Breast epithelium (tissue), 3 donors: ENCODE data around the gene MMP11.

Experiments used
- POLR2A ChIP-seq: fragments of 450-650 bp; IDR thresholded peaks from one replicate; pipeline ENCODE4 v1.6.1; 2016; ENCODE audit warnings: antibody characterized with exemption, mild to moderate bottlenecking, moderate library complexity
- POLR2AphosphoS5 ChIP-seq, 3 donors: sonication (generic); formaldehyde crosslinking; IDR thresholded peaks; one replicate each; pipeline ENCODE4 v1.6.1; 2017; ENCODE audit warnings: antibody characterized with exemption in 3 of 3
- TF ChIP-seq, protein P1 (sequence below), 3 donors: fragments of 450-650 bp; IDR thresholded peaks; one replicate each; pipeline ENCODE4 v1.5.1; 2016 to 2017; ENCODE audit warnings: antibody characterized with exemption in 3 of 3, mild to moderate bottlenecking in 3 of 3, moderate library complexity in 3 of 3

DNA sequence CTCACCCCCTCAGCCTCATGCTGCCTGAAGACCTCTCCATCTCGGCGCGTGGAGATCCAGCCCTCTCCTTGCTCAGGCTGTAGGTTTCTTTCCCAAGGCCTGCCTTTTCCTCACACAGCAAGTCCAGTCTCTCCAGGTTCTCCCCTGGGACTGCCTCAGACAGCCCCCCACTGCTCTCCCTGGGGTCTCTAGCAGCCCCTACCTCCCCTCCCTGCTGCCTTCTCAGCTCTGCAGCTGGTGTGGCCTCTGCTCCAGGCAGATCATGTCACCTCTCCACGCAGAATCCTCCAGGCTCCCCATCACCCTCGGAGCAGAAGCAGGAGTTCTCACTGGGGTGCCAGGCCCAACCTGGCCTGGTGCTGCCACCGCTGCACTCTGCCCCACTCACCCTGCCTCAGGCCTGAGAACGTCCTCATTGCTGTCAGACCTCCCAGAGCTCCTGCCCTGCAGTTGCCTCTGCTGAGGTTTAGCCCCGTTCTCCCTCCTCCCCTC lies 29.3 kb downstream of the MMP11 start:
- TF ChIP-seq, protein P1, sequence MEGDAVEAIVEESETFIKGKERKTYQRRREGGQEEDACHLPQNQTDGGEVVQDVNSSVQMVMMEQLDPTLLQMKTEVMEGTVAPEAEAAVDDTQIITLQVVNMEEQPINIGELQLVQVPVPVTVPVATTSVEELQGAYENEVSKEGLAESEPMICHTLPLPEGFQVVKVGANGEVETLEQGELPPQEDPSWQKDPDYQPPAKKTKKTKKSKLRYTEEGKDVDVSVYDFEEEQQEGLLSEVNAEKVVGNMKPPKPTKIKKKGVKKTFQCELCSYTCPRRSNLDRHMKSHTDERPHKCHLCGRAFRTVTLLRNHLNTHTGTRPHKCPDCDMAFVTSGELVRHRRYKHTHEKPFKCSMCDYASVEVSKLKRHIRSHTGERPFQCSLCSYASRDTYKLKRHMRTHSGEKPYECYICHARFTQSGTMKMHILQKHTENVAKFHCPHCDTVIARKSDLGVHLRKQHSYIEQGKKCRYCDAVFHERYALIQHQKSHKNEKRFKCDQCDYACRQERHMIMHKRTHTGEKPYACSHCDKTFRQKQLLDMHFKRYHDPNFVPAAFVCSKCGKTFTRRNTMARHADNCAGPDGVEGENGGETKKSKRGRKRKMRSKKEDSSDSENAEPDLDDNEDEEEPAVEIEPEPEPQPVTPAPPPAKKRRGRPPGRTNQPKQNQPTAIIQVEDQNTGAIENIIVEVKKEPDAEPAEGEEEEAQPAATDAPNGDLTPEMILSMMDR (IDR thresholded peaks at IDR 0.05), result no peak
- TF ChIP-seq POLR2AphosphoS5 (IDR thresholded peaks at IDR 0.05) (no peak), POLR2A (no peak)
